LNCAP (cell line): ENCODE data around the gene HDAC9.

ENCODE experiments used
- CTCF ChIP-seq: fragments of 450-650 bp; IDR thresholded peaks from 2 replicates; pipeline ENCODE4 v1.5.1; 2017; ENCODE audit warnings: mild to moderate bottlenecking

The HDAC9 gene

DNA sequence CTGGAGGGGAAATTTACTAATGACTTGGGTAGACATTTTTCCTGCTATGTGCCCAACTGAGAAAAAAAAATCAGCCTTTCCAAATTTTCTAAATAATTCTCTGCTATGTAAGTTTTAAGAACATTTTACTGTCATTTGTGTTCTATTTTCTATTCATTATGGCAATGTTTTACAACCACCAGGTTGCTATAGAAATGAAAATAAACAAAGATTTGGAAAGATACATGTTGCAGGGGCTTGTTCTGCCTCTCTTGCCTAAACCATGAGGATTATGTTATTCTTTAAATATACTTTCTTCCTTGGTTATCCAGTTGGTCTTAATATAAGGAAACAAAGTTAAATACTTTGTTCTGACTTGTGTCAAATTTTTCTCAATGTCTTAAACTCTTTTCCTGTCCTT lies 364.7 kb downstream of the HDAC9 start:
- no peak for TF ChIP-seq CTCF

DNA sequence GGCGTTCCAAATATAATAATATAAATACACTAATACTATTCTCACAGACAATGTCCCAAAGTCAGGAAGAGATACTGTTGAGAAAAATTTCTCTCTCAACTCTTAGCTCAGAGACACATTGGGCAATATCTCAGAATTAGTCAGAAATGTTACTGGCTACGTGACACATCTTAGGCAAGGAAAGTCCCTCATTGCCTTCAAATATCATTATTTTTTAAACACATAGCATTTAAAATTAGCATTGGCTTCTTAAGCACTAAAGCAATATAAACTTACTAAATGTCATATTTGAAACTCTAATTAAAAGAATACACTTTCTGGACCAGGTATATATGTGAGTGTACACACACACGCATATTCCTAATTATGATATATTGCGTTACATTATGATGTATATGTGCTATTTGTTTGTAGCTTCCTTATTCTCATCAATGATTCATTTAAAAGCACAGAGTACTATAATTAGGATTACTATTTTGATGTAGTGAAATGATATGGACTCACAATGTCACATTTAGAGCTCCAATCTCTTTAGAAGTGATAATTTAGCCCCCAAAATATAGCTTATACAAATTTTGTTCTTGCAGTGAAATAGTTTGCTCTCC lies 366.1 kb downstream of the HDAC9 start:
- no peak for TF ChIP-seq CTCF

GRCh38 chr7:18864967-18865366 lies 369.4 kb downstream of the HDAC9 start:
- TF ChIP-seq CTCF: no peak

DNA sequence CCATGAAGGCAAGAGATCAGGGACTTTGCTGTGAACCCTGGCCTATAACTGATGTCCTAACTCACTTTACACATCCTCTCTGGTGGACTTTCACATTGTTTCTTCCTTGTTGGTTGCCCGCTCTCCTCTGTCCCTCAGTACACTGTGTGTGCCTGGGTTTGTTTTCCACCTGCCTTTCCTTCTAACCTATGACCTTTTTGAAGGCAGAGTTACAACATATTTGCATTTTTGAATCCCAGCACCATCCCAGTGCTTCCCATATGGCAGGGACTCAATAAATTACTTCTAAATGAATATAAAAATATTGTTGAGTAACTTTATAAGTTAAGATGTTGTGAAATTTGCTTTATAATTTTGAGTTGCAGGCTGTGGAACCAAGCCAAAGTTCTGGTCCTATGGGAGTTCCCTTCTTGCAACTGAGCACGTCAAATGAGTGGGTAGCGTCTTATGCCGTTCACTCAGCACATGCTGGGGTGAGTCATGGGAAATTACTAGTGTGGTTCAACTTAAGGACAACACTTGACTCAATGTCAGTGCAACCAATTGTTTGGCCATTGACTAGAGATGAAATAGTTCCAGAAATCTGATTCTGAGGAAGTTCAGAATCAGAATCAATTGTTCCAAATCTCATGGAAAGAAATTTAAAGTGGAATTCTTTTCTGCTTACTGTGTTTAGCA lies 370.9 kb downstream of the HDAC9 start:
- TF ChIP-seq CTCF: no peak

- TF ChIP-seq CTCF: no peak
Observed at GRCh38 chr7:18872344-18872743, 376.8 kb downstream of the HDAC9 start.

DNA sequence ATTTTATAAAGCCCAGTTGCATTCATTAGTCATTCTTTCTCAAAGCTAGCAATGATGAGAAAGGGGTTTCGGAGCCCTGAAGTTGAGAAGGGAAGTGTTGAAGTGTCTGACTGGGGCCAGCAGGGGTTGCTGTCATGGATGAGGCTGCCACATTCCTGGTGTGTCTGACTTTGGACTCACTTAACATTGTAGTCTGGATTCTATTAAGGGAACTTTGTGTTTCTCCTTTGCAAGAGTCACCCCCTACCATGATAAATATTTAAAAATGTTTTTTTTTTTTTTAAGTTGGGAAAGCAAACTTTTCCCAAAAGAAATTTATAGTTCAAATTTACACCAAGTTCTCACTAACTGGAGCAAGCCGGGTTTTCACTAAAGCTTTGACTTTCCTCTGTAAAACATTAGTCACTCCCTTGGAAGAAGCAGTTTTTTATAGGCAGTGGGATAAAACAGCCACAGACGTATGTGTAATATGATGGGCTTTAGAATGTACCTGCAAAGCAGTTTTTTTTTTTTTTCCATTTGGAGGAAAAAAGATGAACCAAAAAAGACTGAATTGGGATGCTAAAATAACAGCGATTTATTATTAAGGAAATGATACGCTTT lies 378.3 kb downstream of the HDAC9 start:
- TF ChIP-seq CTCF: peak; percentile 27; the same call in 1 of the 2 replicates

GRCh38 chr7:18874880-18875279 lies 379.3 kb downstream of the HDAC9 start:
- TF ChIP-seq CTCF: no peak
